C4-2B (cell line): Measurements from ENCODE around the gene BAIAP2L2.

Experiments used
- ZFX ChIP-seq: fragments of 450-650 bp; IDR thresholded peaks from 2 replicates; pipeline ENCODE4 v1.6.1; 2017
- TF ChIP-seq, protein P1 (sequence below): fragments of 450-650 bp; conservative IDR thresholded peaks from 2 replicates; pipeline ENCODE4 v1.5.1; 2017; ENCODE audit warnings: mild to moderate bottlenecking

DNA sequence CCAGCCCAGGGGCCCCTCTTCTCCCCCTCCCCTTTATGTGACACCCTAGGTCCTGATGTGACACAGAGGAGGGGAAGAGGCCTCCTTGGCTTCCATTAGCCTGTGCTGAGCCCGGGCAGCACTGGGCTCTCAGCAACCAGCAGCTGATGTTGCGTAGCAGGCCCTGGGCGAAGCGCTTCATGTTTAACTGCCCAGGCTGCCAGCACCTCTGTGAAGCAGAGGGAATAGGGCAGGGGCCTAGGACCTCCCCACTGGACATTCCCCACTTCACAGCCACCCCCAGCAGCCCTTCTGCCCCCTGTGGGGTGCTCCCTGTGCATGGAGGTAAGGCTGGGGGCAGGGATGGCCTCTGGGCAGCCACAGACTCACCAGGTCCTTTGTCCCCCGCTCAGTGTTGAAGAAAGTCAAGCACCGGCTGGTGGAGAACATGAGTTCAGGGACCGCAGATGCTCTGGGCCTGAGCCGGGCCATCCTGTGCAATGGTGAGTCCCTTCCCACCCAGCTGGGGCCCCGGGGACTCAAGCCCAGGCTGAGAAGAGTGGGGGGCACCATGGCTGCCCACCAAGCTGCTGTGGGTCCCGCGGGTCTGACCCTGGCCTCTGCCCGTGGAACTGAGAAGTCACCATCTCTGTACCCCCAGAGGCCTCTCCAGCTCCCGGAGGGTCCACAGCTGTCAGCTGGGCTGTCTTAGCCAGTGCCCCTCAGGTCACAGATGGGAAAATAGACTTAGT is 41.7 kb downstream of the BAIAP2L2 start:
- TF ChIP-seq, protein P1, sequence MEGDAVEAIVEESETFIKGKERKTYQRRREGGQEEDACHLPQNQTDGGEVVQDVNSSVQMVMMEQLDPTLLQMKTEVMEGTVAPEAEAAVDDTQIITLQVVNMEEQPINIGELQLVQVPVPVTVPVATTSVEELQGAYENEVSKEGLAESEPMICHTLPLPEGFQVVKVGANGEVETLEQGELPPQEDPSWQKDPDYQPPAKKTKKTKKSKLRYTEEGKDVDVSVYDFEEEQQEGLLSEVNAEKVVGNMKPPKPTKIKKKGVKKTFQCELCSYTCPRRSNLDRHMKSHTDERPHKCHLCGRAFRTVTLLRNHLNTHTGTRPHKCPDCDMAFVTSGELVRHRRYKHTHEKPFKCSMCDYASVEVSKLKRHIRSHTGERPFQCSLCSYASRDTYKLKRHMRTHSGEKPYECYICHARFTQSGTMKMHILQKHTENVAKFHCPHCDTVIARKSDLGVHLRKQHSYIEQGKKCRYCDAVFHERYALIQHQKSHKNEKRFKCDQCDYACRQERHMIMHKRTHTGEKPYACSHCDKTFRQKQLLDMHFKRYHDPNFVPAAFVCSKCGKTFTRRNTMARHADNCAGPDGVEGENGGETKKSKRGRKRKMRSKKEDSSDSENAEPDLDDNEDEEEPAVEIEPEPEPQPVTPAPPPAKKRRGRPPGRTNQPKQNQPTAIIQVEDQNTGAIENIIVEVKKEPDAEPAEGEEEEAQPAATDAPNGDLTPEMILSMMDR: no peak
- TF ChIP-seq ZFX: no peak
